OCI-LY3 (cell line): Measurements from ENCODE around the gene ZNF831.

Source experiments
- CTCF ChIP-seq: fragments of 200-600, 300-600 bp; sonication (generic); IDR thresholded peaks from 2 replicates; pipeline ENCODE4 v1.5.1; 2014; ENCODE audit warnings: antibody characterized with exemption, low read length, low read depth
- EZH2phosphoT487 ChIP-seq: fragments of 200-600 bp; shearing (Covaris generic); IDR thresholded peaks from 2 replicates; pipeline ENCODE4 v1.6.1; 2018; ENCODE audit warnings: antibody characterized with exemption, mixed run types, low read depth

DNA sequence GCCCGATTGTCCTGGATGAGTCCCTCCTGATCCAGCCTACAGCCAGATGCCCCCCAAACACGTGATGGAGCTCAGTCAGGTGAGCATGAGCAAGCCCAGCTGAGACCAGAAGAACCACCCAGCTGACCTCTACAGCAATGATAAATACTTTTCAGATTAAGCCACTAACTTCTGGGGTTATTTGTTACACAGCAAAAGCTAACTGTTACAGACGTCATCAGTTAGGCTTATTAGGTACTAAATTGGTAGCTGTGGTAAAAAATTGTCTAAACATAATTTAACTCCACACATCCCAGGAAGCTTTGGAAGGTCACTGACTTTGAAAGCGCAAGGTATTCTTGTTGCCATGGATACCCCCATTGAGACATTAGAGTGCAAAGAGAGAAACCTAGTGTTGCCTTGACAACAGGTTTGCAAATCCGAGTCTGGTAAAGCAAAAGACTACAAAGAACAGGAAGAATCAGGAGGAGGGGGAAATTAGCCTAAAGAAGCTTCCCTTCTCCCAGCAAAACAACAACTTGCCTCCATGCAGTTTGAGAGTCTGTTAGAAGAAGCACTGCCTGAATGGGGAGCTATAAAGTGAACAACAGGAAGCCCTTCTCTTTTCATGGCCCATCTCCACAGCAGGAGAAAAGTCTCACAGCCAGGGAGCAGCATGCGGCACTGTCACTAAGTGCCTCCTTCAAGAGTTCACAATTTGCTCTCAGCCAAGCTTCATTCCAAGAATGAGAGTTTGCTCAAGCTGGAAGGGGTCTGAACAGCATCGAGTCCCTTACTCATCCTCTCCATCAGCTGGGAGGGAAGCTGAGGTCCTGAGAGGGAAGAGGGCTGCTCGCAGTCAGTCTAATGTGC lies 41.7 kb upstream of the ZNF831 start:
- TF ChIP-seq CTCF (no peak), EZH2phosphoT487 (no peak)
